ENCODE measurements around the gene ZC3H6.

- TF ChIP-seq PATZ1 (CRISPR knock-in tag; IDR thresholded peaks at IDR 0.05) (no peak), PAXIP1 (CRISPR knock-in tag; conservative IDR thresholded peaks at IDR 0.05) (no peak), CTCF (CRISPR knock-in tag; IDR thresholded peaks at IDR 0.05) (no peak), E2F5 (CRISPR knock-in tag; conservative IDR thresholded peaks at IDR 0.05) (no peak)
These were observed 29.0 kb downstream of the ZC3H6 start for GRCh38 chr2:112304298-112304941.
